Measurements from ENCODE around the gene STRADA. TPM values are rescaled to one million over a fixed set of nuclear protein-coding genes. Genes with fewer than 3 reads are reported as not detected.

Gene STRADA
- polyA plus RNA-seq, 1 donor: 43.3 TPM

- Histone ChIP-seq H3K9me3 (ENCODE audit: control insufficient read depth, low read depth, low read length) (no peaks in the 10 kb centered on the region), H3K4me3 (ENCODE audit: low read length) (no peak overlapping the region), H3K4me1 (ENCODE audit: control insufficient read depth, insufficient read depth, low read length) (no peaks in the 10 kb centered on the region), H3K36me3 (ENCODE audit: control insufficient read depth, insufficient read depth, low read length) (peaks cover 31% of the 10 kb centered on the region), H3K27me3 (ENCODE audit: control insufficient read depth, insufficient read depth, low read length) (no peaks in the 10 kb centered on the region), H3K27ac (ENCODE audit: low read length) (no peak overlapping the region)
- WGBS (ENCODE audit: insufficient coverage, low lambda C conversion rate): 100% methylated on average over 1 of the region's 3 CpGs
- DNase-seq: no peak
Observed at GRCh38 chr17:63716426-63716825, 25.2 kb downstream of the STRADA start.

GRCh38 chr17:63714550-63715277 lies 26.9 kb downstream of the STRADA start:
- H3K4me3 ChIP-seq (ENCODE audit: low read length): no peak overlapping the region
- no peaks in the 10 kb centered on the region for H3K4me1 ChIP-seq (ENCODE audit: control insufficient read depth, insufficient read depth, low read length)
- no peak overlapping the region for H3K27ac ChIP-seq (ENCODE audit: low read length)
- no peaks in the 10 kb centered on the region for H3K9me3 ChIP-seq (ENCODE audit: control insufficient read depth, low read depth, low read length)
- DNase-seq: no peak
- WGBS (ENCODE audit: insufficient coverage, low lambda C conversion rate): no CpG with 5 or more reads among the region's 10 CpGs
- H3K36me3 ChIP-seq (ENCODE audit: control insufficient read depth, insufficient read depth, low read length): peaks cover 39% of the 10 kb centered on the region
- H3K27me3 ChIP-seq (ENCODE audit: control insufficient read depth, insufficient read depth, low read length): no peaks in the 10 kb centered on the region

GRCh38 chr17:63709110-63709509 lies 32.5 kb downstream of the STRADA start:
- Histone ChIP-seq H3K4me1 (ENCODE audit: control insufficient read depth, insufficient read depth, low read length) (no peaks in the 10 kb centered on the region), H3K27ac (ENCODE audit: low read length) (no peak overlapping the region), H3K4me3 (ENCODE audit: low read length) (no peak overlapping the region), H3K36me3 (ENCODE audit: control insufficient read depth, insufficient read depth, low read length) (peaks cover 54% of the 10 kb centered on the region), H3K27me3 (ENCODE audit: control insufficient read depth, insufficient read depth, low read length) (no peaks in the 10 kb centered on the region), H3K9me3 (ENCODE audit: control insufficient read depth, low read depth, low read length) (no peaks in the 10 kb centered on the region)
- WGBS (ENCODE audit: insufficient coverage, low lambda C conversion rate): 100% methylated on average over 1 of the region's 6 CpGs
- no peak for DNase-seq

DNA sequence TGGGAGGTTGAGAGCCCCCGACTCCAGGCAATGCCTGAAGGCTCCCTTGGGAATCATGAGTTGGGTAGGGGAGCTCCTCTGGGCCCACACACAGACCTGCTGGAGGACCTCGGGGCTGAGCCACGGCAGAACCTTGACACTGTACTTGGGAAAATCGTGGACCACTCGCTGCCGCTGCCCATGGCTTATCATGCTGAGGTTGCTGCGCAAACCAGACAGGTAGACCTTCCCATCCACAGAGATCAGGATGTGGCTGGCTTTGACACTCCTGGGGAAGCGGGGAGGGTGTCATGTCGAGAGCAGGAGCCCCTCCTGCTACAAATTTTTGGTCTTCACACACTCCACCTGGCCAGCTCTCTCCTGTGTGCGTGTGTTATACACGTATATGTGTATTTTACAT lies 34.4 kb downstream of the STRADA start:
- no peak overlapping the region for H3K27ac ChIP-seq (ENCODE audit: low read length)

GRCh38 chr17:63706336-63707082 lies 35.1 kb downstream of the STRADA start:
- WGBS (ENCODE audit: insufficient coverage, low lambda C conversion rate): no CpG with 5 or more reads among the region's 7 CpGs
- Histone ChIP-seq H3K4me1 (ENCODE audit: control insufficient read depth, insufficient read depth, low read length) (no peaks in the 10 kb centered on the region), H3K9me3 (ENCODE audit: control insufficient read depth, low read depth, low read length) (no peaks in the 10 kb centered on the region), H3K27me3 (ENCODE audit: control insufficient read depth, insufficient read depth, low read length) (no peaks in the 10 kb centered on the region), H3K4me3 (ENCODE audit: low read length) (no peak overlapping the region), H3K36me3 (ENCODE audit: control insufficient read depth, insufficient read depth, low read length) (peaks cover 54% of the 10 kb centered on the region), H3K27ac (ENCODE audit: low read length) (no peak overlapping the region)
- DNase-seq: no peak

More for the DNA sequence above, 34.4 kb downstream of the STRADA start:
- no peak overlapping the region for H3K4me3 ChIP-seq (ENCODE audit: low read length)
- no peaks in the 10 kb centered on the region for H3K27me3 ChIP-seq (ENCODE audit: control insufficient read depth, insufficient read depth, low read length)
- no peaks in the 10 kb centered on the region for H3K9me3 ChIP-seq (ENCODE audit: control insufficient read depth, low read depth, low read length)
- peaks cover 60% of the 10 kb centered on the region for H3K36me3 ChIP-seq (ENCODE audit: control insufficient read depth, insufficient read depth, low read length)
- WGBS (ENCODE audit: insufficient coverage, low lambda C conversion rate): no CpG with 5 or more reads among the region's 11 CpGs
- H3K4me1 ChIP-seq (ENCODE audit: control insufficient read depth, insufficient read depth, low read length): no peaks in the 10 kb centered on the region
- no peak for DNase-seq

DNA sequence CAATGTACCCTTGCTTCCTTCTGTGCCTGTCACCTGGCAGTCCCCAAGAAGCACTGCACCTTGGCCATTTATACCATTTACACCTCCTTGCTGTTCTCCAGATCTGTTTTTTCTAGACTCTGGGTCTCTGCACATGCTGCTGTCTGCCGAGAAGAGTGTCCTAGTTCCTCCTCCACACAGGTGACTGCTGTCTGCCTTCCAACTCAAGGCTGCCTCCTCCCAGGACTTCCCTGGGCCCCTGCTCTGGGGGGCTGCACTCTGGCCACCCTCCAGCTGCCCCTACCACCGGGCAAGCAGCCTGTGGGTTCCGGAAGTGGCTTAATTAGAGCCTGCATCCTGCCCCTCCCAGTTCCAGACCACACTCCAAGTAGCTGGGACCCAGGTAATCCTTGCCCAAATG lies 35.9 kb downstream of the STRADA start:
- Histone ChIP-seq H3K27me3 (ENCODE audit: control insufficient read depth, insufficient read depth, low read length) (peaks cover 8% of the 10 kb centered on the region), H3K9me3 (ENCODE audit: control insufficient read depth, low read depth, low read length) (peaks cover 8% of the 10 kb centered on the region), H3K36me3 (ENCODE audit: control insufficient read depth, insufficient read depth, low read length) (peaks cover 53% of the 10 kb centered on the region), H3K4me3 (ENCODE audit: low read length) (no peak overlapping the region), H3K4me1 (ENCODE audit: control insufficient read depth, insufficient read depth, low read length) (peaks cover 4% of the 10 kb centered on the region), H3K27ac (ENCODE audit: low read length) (no peak overlapping the region)
- DNase-seq: no peak
- no CpG with 5 or more reads among the region's 3 CpGs for WGBS (ENCODE audit: insufficient coverage, low lambda C conversion rate)

- WGBS (ENCODE audit: insufficient coverage, low lambda C conversion rate): no CpG with 5 or more reads among the region's 9 CpGs
- Histone ChIP-seq H3K9me3 (ENCODE audit: control insufficient read depth, low read depth, low read length) (peaks cover 8% of the 10 kb centered on the region), H3K4me1 (ENCODE audit: control insufficient read depth, insufficient read depth, low read length) (peaks cover 4% of the 10 kb centered on the region), H3K4me3 (ENCODE audit: low read length) (no peak overlapping the region), H3K27ac (ENCODE audit: low read length) (no peak overlapping the region), H3K27me3 (ENCODE audit: control insufficient read depth, insufficient read depth, low read length) (peaks cover 8% of the 10 kb centered on the region), H3K36me3 (ENCODE audit: control insufficient read depth, insufficient read depth, low read length) (peaks cover 46% of the 10 kb centered on the region)
- DNase-seq: no peak
Observed at GRCh38 chr17:63704836-63705235, 36.8 kb downstream of the STRADA start.

GRCh38 chr17:63704259-63704576 lies 37.4 kb downstream of the STRADA start:
- no CpG with 5 or more reads among the region's 11 CpGs for WGBS (ENCODE audit: insufficient coverage, low lambda C conversion rate)
- H3K36me3 ChIP-seq (ENCODE audit: control insufficient read depth, insufficient read depth, low read length): peaks cover 42% of the 10 kb centered on the region
- H3K27me3 ChIP-seq (ENCODE audit: control insufficient read depth, insufficient read depth, low read length): peaks cover 11% of the 10 kb centered on the region
- no peak overlapping the region for H3K4me3 ChIP-seq (ENCODE audit: low read length)
- no peak for DNase-seq
- peaks cover 4% of the 10 kb centered on the region for H3K4me1 ChIP-seq (ENCODE audit: control insufficient read depth, insufficient read depth, low read length)
- no peak overlapping the region for H3K27ac ChIP-seq (ENCODE audit: low read length)
- peaks cover 9% of the 10 kb centered on the region for H3K9me3 ChIP-seq (ENCODE audit: control insufficient read depth, low read depth, low read length)

DNA sequence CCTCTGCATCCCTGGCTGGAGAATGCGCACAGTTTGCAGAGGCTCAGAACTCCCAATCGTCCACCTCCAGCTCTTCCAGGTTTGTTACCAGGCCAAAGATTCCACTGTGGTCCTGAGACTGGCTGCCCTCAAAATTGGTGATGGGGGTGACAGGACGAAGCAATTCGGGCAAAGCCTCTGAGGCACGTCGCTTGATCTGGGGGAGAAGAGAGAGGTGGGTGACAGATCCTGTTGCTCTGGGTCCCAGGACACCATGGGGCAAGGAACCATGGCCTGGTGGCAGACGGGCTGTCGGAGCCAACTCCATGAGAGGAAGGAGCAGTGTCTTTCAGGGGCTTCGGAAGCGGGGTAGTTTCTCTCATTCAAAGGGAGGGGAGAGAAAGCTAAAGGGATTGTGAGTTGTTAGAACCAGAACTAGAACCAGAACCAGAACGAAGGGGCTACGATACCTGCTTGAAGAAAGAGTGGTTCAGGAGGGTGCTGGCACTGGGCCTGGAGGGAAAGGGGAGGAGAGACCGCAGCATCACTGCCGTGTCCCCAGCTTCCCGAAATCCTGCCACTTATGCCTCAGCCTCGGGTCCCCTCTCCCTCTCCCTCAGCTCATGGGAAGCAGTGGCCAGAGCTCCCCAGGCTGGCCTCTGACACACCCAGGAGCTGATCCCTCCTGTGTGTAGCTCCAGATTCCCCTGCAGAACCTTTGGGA lies 37.9 kb downstream of the STRADA start:
- H3K27ac ChIP-seq (ENCODE audit: low read length): no peak overlapping the region
- DNase-seq: no peak
- H3K4me3 ChIP-seq (ENCODE audit: low read length): no peak overlapping the region
- peaks cover 11% of the 10 kb centered on the region for H3K9me3 ChIP-seq (ENCODE audit: control insufficient read depth, low read depth, low read length)
- peaks cover 16% of the 10 kb centered on the region for H3K27me3 ChIP-seq (ENCODE audit: control insufficient read depth, insufficient read depth, low read length)
- H3K4me1 ChIP-seq (ENCODE audit: control insufficient read depth, insufficient read depth, low read length): peaks cover 8% of the 10 kb centered on the region
- H3K36me3 ChIP-seq (ENCODE audit: control insufficient read depth, insufficient read depth, low read length): peaks cover 36% of the 10 kb centered on the region
- WGBS (ENCODE audit: insufficient coverage, low lambda C conversion rate): 94% methylated on average over 2 of the region's 16 CpGs

GRCh38 chr17:63703029-63703428 lies 38.6 kb downstream of the STRADA start:
- DNase-seq: no peak
- Histone ChIP-seq H3K27ac (ENCODE audit: low read length) (no peak overlapping the region), H3K9me3 (ENCODE audit: control insufficient read depth, low read depth, low read length) (peaks cover 11% of the 10 kb centered on the region), H3K4me3 (ENCODE audit: low read length) (no peak overlapping the region), H3K27me3 (ENCODE audit: control insufficient read depth, insufficient read depth, low read length) (peaks cover 20% of the 10 kb centered on the region), H3K4me1 (ENCODE audit: control insufficient read depth, insufficient read depth, low read length) (peaks cover 8% of the 10 kb centered on the region), H3K36me3 (ENCODE audit: control insufficient read depth, insufficient read depth, low read length) (peaks cover 34% of the 10 kb centered on the region)
- 90% methylated on average over 2 of the region's 5 CpGs for WGBS (ENCODE audit: insufficient coverage, low lambda C conversion rate)

Measured in large intestine (tissue), 3 donors.